SJCRH30 (cell line): ENCODE results near the gene MGARP. TPM values are rescaled to one million over a fixed set of nuclear protein-coding genes. Genes with fewer than 3 reads are reported as not detected.

ENCODE experiments used
- DNase-seq, 2 experiments: peaks; one replicate each; pipeline ENCODE4 v3.0.0-alpha.2; 2015 to 2020
- H3K27ac ChIP-seq: fragments of 250-450 bp; sonication (Bioruptor Pico); 2 replicates; pipeline ENCODE4 v1.5.1; 2020; ENCODE audit warnings: mild to moderate bottlenecking, moderate library complexity
- H3K27me3 ChIP-seq: fragments of 250-450 bp; sonication (Bioruptor Pico); 2 replicates; pipeline ENCODE4 v1.5.1; 2020; ENCODE audit warnings: mild to moderate bottlenecking, moderate library complexity
- H3K36me3 ChIP-seq: fragments of 250-450 bp; sonication (Bioruptor Pico); 2 replicates; pipeline ENCODE4 v1.5.1; 2020; ENCODE audit warnings: mild to moderate bottlenecking, moderate library complexity
- H3K4me1 ChIP-seq: fragments of 250-450 bp; sonication (Bioruptor Pico); 2 replicates; pipeline ENCODE4 v1.5.1; 2020; ENCODE audit warnings: mild to moderate bottlenecking, moderate library complexity
- H3K4me3 ChIP-seq: fragments of 250-450 bp; sonication (Bioruptor Pico); 2 replicates; pipeline ENCODE4 v1.5.1; 2020; ENCODE audit warnings: mild to moderate bottlenecking, moderate library complexity
- H3K9me3 ChIP-seq: fragments of 250-450 bp; sonication (Bioruptor Pico); replicated peaks from 2 replicates; pipeline ENCODE4 v1.5.1; 2020; ENCODE audit warnings: mild to moderate bottlenecking, moderate library complexity
- total RNA-seq: library from RNA; depleted of rRNA; stranded (reverse); fragments of >200 nt; shearing (Covaris generic); gene quantifications from 2 replicates; pipeline ENCODE4 v1.2.3, GENCODE V29; 2014

MGARP gene
- total RNA-seq, 1 experiment from 2014 or later = 27.2 TPM

- peak; percentile 79 to 84 for DNase-seq
- peak overlapping the region; percentile 59 for H3K4me3 ChIP-seq
- H3K9me3 ChIP-seq = no peaks in the 10 kb centered on the region
- no peaks in the 10 kb centered on the region for H3K36me3 ChIP-seq
- H3K4me1 ChIP-seq = peaks cover 42% of the 10 kb centered on the region
- peak overlapping the region; percentile 98 for H3K27ac ChIP-seq
- H3K27me3 ChIP-seq = no peaks in the 10 kb centered on the region
Measured at GRCh38 chr4:139242511-139243051, 37.4 kb downstream of the MGARP start.

- no peaks in the 10 kb centered on the region for H3K9me3 ChIP-seq
- peak; percentile 86 to 92 for DNase-seq
Measured at GRCh38 chr4:139241784-139242151, 38.3 kb downstream of the MGARP start.

GRCh38 chr4:139241086-139241783, 38.8 kb downstream of the MGARP start:
- Histone ChIP-seq H3K27ac (peak overlapping the region; percentile 98), H3K36me3 (no peaks in the 10 kb centered on the region), H3K4me3 (peak overlapping the region; percentile 59), H3K27me3 (no peaks in the 10 kb centered on the region), H3K4me1 (peaks cover 38% of the 10 kb centered on the region), H3K9me3 (no peaks in the 10 kb centered on the region)
- DNase-seq = peak; percentile 70 to 82

More at GRCh38 chr4:139241784-139242151, 38.3 kb downstream of the MGARP start:
- Histone ChIP-seq H3K27ac (peak overlapping the region; percentile 98), H3K27me3 (no peaks in the 10 kb centered on the region), H3K4me1 (peaks cover 42% of the 10 kb centered on the region), H3K36me3 (no peaks in the 10 kb centered on the region), H3K4me3 (peak overlapping the region; percentile 59)

- Histone ChIP-seq H3K4me3 (no peak overlapping the region), H3K36me3 (no peaks in the 10 kb centered on the region), H3K27me3 (no peaks in the 10 kb centered on the region), H3K4me1 (peaks cover 26% of the 10 kb centered on the region), H3K27ac (no peak overlapping the region), H3K9me3 (no peaks in the 10 kb centered on the region; the same call in 1 of the 2 replicates)
- DNase-seq = no peak
Measured at GRCh38 chr4:139239127-139239772, 40.8 kb downstream of the MGARP start.

- H3K27ac ChIP-seq = peak overlapping the region; percentile 45; the same call in 1 of the 2 replicates
- peak in 1 of 2 experiments; percentile 64 for DNase-seq
- peaks cover 8% of the 10 kb centered on the region for H3K4me1 ChIP-seq
- H3K9me3 ChIP-seq = no peaks in the 10 kb centered on the region; the same call in 1 of the 2 replicates
- no peak overlapping the region for H3K4me3 ChIP-seq
- H3K27me3 ChIP-seq = no peaks in the 10 kb centered on the region
- no peaks in the 10 kb centered on the region for H3K36me3 ChIP-seq
Measured at GRCh38 chr4:139234253-139234652, 45.8 kb downstream of the MGARP start.

- H3K27me3 ChIP-seq = no peaks in the 10 kb centered on the region
- DNase-seq = peak in 1 of 2 experiments; percentile 67
- no peaks in the 10 kb centered on the region for H3K9me3 ChIP-seq
- no peaks in the 10 kb centered on the region for H3K36me3 ChIP-seq
- H3K4me3 ChIP-seq = no peak overlapping the region
- H3K27ac ChIP-seq = no peak overlapping the region
- H3K4me1 ChIP-seq = peaks cover 8% of the 10 kb centered on the region
Measured at GRCh38 chr4:139229534-139230039, 50.4 kb downstream of the MGARP start.

- no peak overlapping the region for H3K4me3 ChIP-seq
- DNase-seq = peak in 1 of 2 experiments; percentile 20
- no peaks in the 10 kb centered on the region for H3K9me3 ChIP-seq
- no peak overlapping the region for H3K27ac ChIP-seq
- H3K27me3 ChIP-seq = no peaks in the 10 kb centered on the region
- no peaks in the 10 kb centered on the region for H3K36me3 ChIP-seq
- no peaks in the 10 kb centered on the region; the same call in 1 of the 2 replicates for H3K4me1 ChIP-seq
Measured at GRCh38 chr4:139227729-139228404, 52.2 kb downstream of the MGARP start.

- Histone ChIP-seq H3K27me3 (no peaks in the 10 kb centered on the region), H3K9me3 (no peaks in the 10 kb centered on the region), H3K27ac (no peak overlapping the region), H3K4me3 (no peak overlapping the region), H3K36me3 (no peaks in the 10 kb centered on the region), H3K4me1 (no peaks in the 10 kb centered on the region)
- DNase-seq = peak in 1 of 2 experiments; percentile 5
Measured at GRCh38 chr4:139223682-139224317, 56.2 kb downstream of the MGARP start.

GRCh38 chr4:139222215-139222614, 57.8 kb downstream of the MGARP start:
- H3K27ac ChIP-seq = no peak overlapping the region
- H3K36me3 ChIP-seq = no peaks in the 10 kb centered on the region
- H3K9me3 ChIP-seq = no peaks in the 10 kb centered on the region
- H3K4me3 ChIP-seq = no peak overlapping the region
- H3K27me3 ChIP-seq = no peaks in the 10 kb centered on the region
- no peaks in the 10 kb centered on the region for H3K4me1 ChIP-seq
- no peak for DNase-seq

- H3K4me3 ChIP-seq = no peak overlapping the region
- H3K9me3 ChIP-seq = no peaks in the 10 kb centered on the region
- no peak for DNase-seq
- no peaks in the 10 kb centered on the region for H3K27me3 ChIP-seq
- no peak overlapping the region for H3K27ac ChIP-seq
- no peaks in the 10 kb centered on the region for H3K36me3 ChIP-seq
- no peaks in the 10 kb centered on the region for H3K4me1 ChIP-seq
Measured at GRCh38 chr4:139221687-139222086, 58.3 kb downstream of the MGARP start.

- no peaks in the 10 kb centered on the region for H3K9me3 ChIP-seq
- H3K27ac ChIP-seq = no peak overlapping the region
- no peak overlapping the region for H3K4me3 ChIP-seq
- H3K4me1 ChIP-seq = peaks cover 13% of the 10 kb centered on the region
- no peak for DNase-seq
- H3K36me3 ChIP-seq = no peaks in the 10 kb centered on the region
- no peaks in the 10 kb centered on the region for H3K27me3 ChIP-seq
Measured at GRCh38 chr4:139219450-139220055, 60.5 kb downstream of the MGARP start.
